ENCODE data around the gene TADA2B.

DNA sequence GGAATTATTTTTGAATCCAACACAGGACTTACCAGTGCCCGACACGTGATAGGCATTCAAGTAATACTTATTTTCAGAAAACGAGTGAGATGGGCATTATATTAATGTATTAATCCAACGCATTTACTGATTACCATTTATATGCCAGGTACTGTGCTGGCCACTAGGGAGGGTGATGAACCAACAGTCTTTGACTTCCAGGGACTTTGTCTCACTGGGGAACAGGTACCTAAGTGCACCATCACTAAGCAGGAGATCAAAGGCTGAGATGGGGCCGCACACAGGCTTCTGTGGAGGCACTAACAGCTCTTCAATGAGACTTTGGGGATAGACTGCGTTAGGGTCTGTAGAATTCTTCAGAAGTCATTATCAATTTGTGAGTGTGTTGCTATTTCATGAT, 5.7 kb upstream of the TADA2B start:
- TF ChIP-seq POLR2A (IDR thresholded peaks at IDR 0.05) (no peak), POLR2AphosphoS5 (IDR thresholded peaks at IDR 0.05) (no peak)
- TF ChIP-seq, protein P1, sequence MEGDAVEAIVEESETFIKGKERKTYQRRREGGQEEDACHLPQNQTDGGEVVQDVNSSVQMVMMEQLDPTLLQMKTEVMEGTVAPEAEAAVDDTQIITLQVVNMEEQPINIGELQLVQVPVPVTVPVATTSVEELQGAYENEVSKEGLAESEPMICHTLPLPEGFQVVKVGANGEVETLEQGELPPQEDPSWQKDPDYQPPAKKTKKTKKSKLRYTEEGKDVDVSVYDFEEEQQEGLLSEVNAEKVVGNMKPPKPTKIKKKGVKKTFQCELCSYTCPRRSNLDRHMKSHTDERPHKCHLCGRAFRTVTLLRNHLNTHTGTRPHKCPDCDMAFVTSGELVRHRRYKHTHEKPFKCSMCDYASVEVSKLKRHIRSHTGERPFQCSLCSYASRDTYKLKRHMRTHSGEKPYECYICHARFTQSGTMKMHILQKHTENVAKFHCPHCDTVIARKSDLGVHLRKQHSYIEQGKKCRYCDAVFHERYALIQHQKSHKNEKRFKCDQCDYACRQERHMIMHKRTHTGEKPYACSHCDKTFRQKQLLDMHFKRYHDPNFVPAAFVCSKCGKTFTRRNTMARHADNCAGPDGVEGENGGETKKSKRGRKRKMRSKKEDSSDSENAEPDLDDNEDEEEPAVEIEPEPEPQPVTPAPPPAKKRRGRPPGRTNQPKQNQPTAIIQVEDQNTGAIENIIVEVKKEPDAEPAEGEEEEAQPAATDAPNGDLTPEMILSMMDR (IDR thresholded peaks at IDR 0.05) = no peak
